HG03064 (cell line): ENCODE measurements around the gene SMYD2.
"Not testable (repeated sequence)": the region's sequence is repeated elsewhere in the genome, so short reads cannot be mapped to it uniquely, and the experiment has no call there.

Experiments
- ATAC-seq: cut with Tn5 transposase; IDR thresholded peaks from one replicate; pipeline ENCODE4 v1.9.1; 2021; ENCODE audit warnings: low read depth; ENCODE audit not compliant: unreplicated experiment

SMYD2 gene

GRCh38 chr1:214271174-214271858 lies 9.6 kb upstream of the SMYD2 start:
- ATAC-seq: no peak

- no peak for ATAC-seq
Observed at GRCh38 chr1:214271995-214272731, 8.8 kb upstream of the SMYD2 start.

- no peak for ATAC-seq
Observed at GRCh38 chr1:214272964-214273533, 7.9 kb upstream of the SMYD2 start.

- not testable (repeated sequence) for ATAC-seq
Observed at GRCh38 chr1:214275700-214276099, 5.3 kb upstream of the SMYD2 start.

GRCh38 chr1:214276786-214277185 lies 4.2 kb upstream of the SMYD2 start:
- ATAC-seq: no peak

- ATAC-seq: no peak
Observed at GRCh38 chr1:214277704-214278635, 3.0 kb upstream of the SMYD2 start.

- ATAC-seq: peak; percentile 15
Observed at GRCh38 chr1:214280386-214281020, 456 bp upstream of the SMYD2 start.

- no peak for ATAC-seq
Observed at GRCh38 chr1:214281720-214282629, 1.0 kb downstream of the SMYD2 start.

GRCh38 chr1:214282630-214283242 lies 1.8 kb downstream of the SMYD2 start:
- ATAC-seq: no peak

GRCh38 chr1:214285610-214286440 lies 4.9 kb downstream of the SMYD2 start:
- ATAC-seq: no peak

- ATAC-seq: no peak
Observed at GRCh38 chr1:214287884-214288283, 6.9 kb downstream of the SMYD2 start.

GRCh38 chr1:214289574-214290272 lies 8.8 kb downstream of the SMYD2 start:
- no peak for ATAC-seq

GRCh38 chr1:214290424-214291037 lies 9.6 kb downstream of the SMYD2 start:
- ATAC-seq: no peak

- ATAC-seq: no peak
Observed at GRCh38 chr1:214292322-214292721, 11.4 kb downstream of the SMYD2 start.

GRCh38 chr1:214295934-214296333 lies 15.0 kb downstream of the SMYD2 start:
- ATAC-seq: no peak

GRCh38 chr1:214296860-214297745 lies 16.1 kb downstream of the SMYD2 start:
- no peak for ATAC-seq
